Muscle of arm (tissue), 12 donors: ENCODE measurements around the gene KHDC3L. TPM values are rescaled to one million over a fixed set of nuclear protein-coding genes. Genes with fewer than 3 reads are reported as not detected.
"Not testable (repeated sequence)": the region's sequence is repeated elsewhere in the genome, so short reads cannot be mapped to it uniquely, and the experiment has no call there.

Source experiments
- DNase-seq: peaks from one replicate; pipeline ENCODE4 v3.0.0-alpha.2; 2013
- polyA plus RNA-seq, 12 donors: library from polyadenylated mRNA; unstranded; fragments of 120-200 nt; gene quantifications; one replicate each; pipeline ENCODE4 v1.2.1, GENCODE V29; 2013; ENCODE audit not compliant: insufficient read length in 12 of 12

The KHDC3L gene
- polyA plus RNA-seq, 12 donors = not detected

DNA sequence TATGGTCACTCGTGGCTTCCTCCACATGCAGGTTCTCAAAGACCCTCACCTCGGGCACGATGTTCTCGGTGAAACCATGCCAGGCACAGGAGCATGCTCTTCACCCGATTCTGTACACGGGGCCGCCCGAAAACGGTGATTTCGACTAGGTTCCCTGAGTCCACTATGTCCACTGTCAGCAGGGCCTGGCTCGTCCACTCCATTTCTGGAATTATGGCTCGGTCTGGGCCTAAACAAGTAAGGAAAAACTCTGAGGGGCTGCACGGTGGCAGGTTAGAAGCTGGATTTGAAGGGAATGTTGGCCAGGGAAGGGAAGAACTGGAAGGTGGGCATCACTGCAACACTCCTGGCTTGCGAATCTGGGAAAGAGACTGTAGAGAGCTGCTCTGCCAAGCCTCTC is 6.7 kb downstream of the KHDC3L start:
- no peak for DNase-seq

DNA sequence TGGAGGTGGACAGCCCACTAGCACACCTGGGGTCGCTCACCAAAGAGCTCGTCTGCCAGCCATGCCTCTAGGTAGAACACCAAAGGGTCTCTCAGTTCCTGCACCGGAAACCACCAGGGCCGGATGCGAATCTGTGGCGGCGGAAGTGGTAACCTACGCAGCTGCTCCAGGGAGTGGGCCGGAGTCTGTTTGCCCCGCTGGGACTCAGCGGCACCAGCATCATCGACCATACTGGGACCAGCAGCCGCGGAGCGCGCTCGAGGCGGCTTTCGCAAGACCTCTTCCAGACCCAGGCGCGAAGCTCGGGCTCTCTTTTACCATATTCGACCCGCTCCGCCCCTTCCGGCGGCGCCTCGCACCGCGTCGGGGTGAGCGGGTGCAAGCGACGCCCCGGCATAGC is 7.1 kb downstream of the KHDC3L start, which contains the start of gene OOEP:
Gene OOEP (minus strand): TSS at position 335 of the 400 bp plus-strand sequence. CDS start 105 bp downstream, at position 230.
- no peak for DNase-seq

DNA sequence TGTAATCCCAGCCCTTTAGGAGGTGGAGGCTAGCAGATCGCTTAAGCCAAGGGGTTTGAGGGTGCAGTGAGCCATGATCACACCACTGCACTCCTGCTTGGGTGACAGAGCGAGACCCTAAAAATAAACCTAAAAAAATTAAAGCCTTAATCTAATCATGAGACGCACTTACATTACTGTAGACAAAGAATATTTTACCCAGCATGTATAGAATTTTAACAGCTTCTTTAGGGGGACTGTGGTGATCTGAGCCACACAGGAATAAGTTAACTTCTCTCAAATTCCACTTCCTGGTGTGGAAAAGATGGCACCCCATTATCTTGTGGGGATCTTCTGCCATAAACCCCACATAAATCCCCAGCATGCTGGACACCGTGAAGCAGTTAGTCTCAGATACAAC is 9.5 kb downstream of the KHDC3L start:
- DNase-seq = no peak

DNA sequence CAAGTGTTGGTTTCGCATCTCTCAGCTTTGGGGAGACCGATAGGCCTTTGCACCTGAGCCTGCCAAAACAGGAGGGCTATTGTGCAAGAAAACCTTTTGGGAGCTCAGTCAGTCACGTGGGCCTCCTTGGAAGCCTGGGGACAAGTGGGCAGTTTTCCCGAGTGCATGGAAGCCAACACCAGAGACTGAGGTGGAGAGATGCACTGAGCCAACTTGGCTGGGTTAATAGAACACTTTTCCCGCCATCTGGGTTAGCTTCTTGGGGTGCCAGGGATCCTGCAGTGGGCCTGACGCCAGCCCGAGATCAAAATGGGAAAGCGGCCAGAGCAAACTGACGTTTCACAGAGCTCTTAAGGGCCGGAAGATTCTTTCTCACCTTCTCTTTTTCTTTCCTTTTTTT is 10.1 kb downstream of the KHDC3L start:
- no peak for DNase-seq

DNA sequence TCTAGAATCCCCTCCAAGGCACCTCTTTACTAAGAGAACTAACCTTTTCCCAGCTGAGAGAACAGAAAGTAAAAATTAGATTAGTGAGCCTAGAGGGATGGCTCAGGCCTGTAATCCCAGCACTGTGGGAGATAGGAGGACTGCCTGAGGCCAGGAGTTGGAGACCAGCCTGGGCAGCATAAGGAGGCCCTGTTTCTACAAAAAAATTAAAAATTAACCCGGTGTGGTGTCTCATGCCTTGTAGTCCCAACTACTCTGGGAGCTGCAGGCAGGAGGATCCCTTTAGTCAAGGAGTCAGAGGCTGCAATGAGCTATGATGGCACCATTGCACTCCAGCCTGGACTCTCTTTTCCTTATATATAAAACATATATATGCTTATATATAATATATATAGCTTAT is 12.8 kb downstream of the KHDC3L start:
- DNase-seq = no peak

DNA sequence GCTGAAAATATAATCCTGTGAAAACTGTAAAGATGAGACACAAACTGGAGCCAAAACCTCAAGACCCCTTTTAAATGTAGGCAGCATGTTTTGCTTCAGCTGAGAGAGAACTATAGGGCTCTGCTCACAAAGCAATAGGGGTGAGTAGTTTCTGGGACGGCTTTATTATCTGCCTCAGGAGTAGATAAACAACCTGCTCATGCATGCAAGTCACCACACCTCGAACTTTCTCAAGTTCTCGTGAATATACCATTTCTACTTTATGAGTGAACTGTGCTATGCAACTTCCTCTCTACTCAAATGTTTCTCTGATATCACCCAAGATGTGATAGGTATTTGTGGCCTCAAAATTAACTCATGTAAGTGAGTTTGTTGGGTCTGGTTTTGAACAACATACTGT is 14.8 kb downstream of the KHDC3L start:
- DNase-seq = no peak

DNA sequence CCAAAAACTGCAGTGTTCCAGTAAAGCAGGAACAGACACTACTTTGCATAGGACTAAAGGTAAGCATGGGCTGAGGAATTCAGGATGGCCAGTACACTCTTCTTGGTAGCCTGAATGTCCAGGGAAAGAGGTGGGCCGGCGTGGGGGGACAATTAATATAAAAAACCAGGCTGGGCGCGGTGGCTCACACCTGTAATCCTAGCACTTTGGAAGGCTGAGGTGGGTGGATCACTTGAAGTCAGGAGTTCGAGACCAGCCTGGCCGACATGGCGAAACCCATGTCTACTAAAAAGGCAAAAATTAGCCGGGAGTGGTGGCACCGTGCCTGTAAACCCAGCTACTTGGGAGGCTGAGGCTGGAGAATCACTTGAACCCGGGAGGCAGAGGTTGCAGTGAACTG is 19.1 kb downstream of the KHDC3L start:
- DNase-seq = not testable (repeated sequence)

DNA sequence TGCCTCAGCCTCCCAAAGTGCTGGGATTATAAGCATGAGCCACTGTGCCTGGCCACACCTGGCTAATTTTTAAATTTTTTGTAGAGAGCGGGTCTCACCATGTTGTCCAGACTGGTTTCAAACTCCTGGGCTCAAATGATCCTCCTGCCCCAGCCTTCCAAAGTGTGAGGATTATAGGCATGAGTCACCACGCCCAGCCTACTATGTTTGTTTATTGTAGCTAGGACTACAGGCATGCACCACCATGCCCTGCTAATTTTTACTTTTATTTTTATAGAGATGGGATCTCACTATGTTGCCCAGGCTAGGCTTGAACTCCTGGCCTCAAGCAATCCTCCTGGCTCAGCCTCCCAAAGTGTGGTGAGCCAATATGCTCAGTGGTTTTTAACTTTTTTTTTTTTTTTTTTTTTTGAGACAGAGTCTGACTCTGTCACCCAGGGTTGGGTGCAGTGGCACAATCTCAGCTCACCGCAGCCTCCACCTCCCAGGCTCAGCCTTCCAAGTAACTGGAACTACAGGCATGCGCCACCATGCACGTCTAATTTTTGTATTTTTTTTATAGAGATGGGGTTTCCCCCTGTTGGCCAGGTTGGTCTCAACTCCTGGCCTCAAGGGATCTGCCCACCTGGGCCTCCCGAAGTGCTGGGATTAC is 20.1 kb downstream of the KHDC3L start:
- DNase-seq = no peak

DNA sequence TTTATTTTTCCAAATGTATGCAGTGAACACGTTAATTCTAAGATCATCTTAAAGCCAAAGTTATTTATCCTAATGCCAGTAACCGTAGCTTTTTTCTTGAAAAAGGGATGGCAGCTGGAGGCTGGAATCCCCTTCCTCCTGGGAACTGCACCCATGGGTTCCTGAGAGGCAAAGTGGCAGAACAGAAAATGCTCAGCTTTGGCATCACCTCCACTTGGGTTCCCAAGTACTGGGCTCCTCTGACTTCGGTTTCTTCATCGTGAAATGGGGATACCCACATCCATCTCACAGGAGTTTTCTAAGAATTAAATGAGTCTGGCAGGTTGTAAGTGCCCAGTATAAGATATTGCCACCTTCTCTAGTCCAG is 26.0 kb downstream of the KHDC3L start:
- DNase-seq = no peak

DNA sequence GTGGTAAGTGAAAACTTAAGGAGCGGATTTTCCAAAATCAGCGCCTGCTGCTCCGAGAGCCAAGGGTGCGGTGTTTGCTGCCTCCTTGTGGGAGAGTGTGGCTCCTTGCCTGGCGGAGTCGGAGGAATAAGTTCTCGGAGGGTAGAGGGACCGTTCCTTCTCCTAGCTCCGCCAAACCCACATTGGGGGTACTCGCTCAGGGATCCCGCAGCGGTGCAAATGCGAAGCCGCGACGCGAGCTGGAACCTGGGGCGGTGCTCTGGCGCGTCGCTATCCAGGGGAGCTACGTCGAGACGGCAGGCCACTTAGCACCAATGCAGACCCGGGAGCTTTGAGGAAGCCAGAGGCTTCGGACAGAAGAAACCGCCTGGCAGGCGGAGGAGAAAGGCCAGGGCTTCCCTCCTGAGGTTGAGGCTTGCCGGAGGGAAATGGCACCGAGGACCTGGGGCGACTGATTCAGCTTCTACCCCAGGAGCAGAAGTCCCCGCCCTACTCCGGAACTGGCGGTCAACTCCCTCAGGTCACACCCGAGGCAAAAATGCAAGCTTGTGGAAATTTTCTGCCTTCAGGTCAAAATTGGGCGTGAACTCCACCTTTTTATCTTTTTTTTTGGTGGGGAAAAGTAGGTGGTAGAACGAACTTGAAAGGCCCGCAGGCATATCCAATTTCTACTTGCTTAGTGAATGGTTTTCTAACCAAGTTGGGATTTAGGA is 26.5 kb downstream of the KHDC3L start:
- peak; percentile 41 for DNase-seq

DNA sequence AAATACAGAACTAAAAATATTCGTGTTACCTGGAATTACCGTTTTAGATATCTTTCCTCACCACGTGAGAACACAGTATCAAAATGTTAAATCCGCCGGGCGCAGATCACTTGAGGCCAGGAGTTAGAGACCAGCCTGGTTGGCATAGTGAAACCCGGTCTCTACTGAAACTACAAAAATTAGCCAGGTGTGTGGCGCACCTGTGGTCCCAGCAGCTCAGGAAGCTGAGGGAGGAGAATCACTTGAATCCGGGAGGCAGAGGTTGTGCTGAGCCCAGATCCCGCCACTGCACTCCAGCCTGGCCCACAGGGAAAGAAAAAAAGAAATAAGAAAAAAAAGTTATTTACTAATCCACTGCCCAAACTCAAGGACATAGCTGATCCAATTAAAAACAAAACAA is 27.4 kb downstream of the KHDC3L start:
- DNase-seq = no peak

DNA sequence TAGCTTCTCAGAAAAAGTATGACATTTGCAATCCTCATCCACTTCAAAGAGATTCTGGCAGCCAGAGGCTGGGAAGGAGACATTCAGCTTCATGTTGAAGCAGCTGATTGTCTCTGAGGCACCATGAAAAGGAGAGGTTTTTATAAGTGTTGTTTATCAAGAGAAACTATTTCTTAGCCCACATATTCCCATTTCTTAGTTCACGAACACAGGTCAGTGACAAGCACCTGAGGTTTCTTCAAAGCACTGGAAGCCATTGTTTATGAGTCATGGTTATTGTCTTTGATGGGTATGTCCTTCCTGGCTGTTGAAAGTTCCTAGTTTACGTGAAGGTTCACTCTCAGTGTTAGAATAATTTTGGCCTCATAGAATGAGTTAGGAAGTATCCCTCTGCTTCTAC is 29.2 kb downstream of the KHDC3L start:
- no peak for DNase-seq

DNA sequence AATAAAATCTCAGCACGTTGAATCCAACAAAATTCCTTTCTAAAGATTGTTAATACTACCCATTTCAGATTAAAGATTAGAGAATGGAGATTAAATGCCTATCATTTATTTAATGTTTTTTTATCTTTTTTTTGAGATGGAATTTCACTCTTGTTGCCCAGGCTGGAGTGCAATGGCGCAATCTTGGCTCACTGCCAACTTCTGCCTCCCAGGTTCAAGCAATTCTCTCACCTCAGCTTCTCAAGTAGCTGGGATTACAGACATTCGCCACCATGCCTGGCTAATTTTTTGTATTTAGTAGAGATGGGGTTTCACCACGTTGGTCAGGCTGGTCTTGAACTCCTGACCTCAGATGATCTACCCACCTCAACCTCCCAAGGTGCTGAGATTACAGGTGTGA is 29.7 kb downstream of the KHDC3L start:
- DNase-seq = not testable (repeated sequence)

DNA sequence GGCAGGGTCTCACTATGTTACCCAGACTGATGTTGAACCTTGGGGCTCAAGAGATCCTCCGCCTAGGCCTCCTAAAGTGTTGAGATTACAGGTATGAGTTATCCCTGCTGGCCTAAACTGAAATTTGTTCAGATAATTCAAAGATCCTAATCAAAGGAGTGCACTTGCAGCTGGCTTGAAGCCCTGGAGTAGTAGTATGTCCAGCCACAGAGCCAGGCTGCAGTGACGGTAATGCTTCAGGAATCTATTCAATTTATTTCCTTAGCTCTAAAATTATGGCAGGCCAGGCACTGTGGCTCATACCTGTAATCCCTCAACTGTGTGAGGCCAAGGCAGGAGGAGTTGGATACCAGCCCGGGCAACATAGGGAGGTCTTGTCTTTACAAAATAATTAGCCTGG is 30.8 kb downstream of the KHDC3L start:
- DNase-seq = no peak

DNA sequence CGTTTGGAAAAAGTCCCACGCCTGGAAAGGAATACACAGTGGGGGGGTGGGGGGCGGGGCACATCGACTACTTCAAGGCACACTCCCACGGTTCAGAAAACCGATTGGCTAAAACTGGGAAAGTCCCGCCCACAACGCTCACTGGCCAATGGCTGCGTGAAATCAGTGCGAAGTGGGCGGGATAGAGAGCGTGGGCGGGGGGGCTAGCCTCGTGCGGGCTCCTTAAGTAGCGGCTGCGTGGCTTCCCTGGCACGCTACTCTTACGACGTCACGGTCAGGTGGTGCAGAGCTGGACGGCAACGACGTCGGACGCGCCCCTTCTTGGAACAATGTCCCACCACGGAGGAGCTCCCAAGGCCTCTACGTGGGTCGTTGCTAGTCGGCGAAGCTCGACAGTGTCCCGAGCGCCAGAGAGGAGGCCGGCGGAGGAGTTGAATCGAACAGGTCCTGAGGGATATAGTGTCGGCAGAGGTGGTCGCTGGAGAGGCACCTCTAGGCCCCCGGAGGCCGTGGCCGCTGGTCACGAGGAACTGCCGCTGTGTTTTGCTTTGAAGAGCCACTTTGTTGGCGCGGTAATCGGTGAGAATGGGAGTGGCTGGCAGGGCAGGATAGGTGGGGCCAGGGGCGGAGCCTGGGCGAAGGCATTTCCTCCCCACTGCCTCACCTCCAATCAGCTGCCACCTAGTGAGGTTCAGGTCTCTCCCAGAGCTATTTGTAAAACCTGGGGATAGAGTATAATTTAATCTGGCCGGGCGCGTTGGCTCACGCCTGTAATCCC is 32.3 kb downstream of the KHDC3L start, which contains the start of gene DDX43:
Gene DDX43 (plus strand): TSS at position 252 of the 778 bp plus-strand sequence. CDS start 78 bp downstream, at position 330.
- peak; percentile 29 for DNase-seq

DNA sequence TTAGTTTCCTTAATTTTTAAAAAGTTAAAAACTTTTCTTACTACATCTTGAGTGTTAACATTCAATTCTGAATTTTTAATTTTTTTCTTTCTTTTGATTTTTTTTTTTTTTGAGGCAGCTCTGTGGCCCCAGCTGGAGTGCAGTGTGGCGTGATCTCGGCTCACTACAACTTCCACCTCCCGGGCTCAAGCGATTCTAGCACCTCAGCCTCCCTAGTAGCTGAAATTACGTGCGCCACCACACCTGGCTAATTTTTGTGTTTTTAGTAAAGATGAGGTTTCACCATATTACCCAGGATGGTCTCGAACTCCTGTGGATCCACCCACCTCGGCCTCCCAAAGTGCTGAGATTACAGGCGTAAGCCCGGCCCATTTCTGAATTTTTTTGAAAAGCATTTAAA is 33.4 kb downstream of the KHDC3L start:
- no peak for DNase-seq

DNA sequence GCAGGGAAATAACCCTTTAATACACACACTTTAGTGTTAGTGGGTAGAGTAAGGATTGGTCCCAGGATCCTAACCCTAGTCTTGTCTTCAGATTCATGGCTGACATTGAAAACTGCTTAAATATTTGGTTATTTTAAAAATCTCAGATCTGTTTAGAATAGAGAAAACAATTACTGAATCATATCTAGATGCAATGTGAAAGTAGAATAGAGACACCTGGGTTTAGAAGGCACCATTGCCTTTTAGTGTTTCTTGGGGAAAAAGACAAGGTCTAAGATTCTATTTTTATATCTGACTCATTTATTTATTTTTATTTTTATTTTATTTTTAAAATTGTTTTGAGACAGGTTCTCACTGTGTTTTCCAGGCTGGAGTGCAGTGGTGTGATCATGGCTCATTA is 38.2 kb downstream of the KHDC3L start:
- no peak for DNase-seq

DNA sequence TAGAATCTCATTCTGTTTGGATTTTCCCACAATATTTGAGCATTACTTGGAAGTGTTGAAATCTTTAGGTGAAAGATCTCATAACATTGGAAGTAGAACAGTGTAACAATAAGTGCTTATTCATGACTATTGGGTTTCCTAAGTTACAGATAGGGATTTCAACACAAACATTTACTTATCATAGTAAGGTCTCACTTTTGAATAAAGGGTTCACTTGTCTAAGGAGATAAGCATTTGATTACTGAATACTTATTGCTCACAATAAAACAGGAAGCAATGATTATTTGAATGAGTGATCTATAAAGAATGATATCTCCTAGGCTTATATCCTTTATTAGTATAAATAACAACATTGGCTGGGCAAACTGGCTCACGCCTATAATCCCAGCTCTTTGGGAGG is 46.9 kb downstream of the KHDC3L start:
- DNase-seq = no peak

DNA sequence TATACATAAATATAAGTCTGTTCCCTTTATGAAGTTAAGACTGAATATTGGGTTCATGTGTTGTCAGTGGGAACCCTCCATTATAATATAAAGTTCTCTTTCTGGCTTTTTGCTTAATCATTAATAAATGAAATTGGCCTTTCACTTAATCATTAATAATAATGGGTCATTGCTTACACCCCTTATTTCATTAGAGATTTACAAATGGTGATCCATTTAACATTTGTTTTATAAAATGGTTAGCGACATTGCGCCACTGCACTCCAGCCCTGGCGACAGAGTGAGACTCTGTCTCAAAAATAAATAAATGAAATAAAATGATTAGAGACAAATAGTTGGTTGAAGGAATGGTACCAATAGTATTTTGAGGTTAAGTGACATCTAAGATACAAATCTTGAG is 50.6 kb downstream of the KHDC3L start:
- no peak for DNase-seq
